Sigmoid colon (tissue), 4 donors: Measurements from ENCODE around the gene CEBPB.

Source experiments
- CTCF ChIP-seq, 4 experiments: fragments of 450-650 bp in 3 of 4; fragments of 200-600 bp in 1 of 4; IDR thresholded peaks; one replicate each; pipeline ENCODE4 v1.5.1; 2016 to 2019; ENCODE audit warnings: antibody characterized with exemption in 4 of 4, mild to moderate bottlenecking in 3 of 4, moderate library complexity in 2 of 4
- POLR2A ChIP-seq, 2 donors: fragments of 450-650 bp; IDR thresholded peaks; one replicate each; pipeline ENCODE4 v1.6.1; 2016; ENCODE audit warnings: antibody characterized with exemption in 2 of 2, mild to moderate bottlenecking in 2 of 2, moderate library complexity in 2 of 2
- POLR2AphosphoS5 ChIP-seq, 4 donors: sonication (generic); formaldehyde crosslinking; IDR thresholded peaks; one replicate each; pipeline ENCODE4 v1.6.1; 2017; ENCODE audit warnings: antibody characterized with exemption in 4 of 4

GRCh38 chr20:50145566-50145965 is 45.1 kb upstream of the CEBPB start:
- TF ChIP-seq POLR2AphosphoS5 (IDR thresholded peaks at IDR 0.05) (no peak), POLR2A (IDR thresholded peaks at IDR 0.05) (no peak), CTCF (IDR thresholded peaks at IDR 0.05) (no peak)
